GM23338 (cell line): ENCODE measurements around the gene DST. TPM values are rescaled to one million over a fixed set of nuclear protein-coding genes. Genes with fewer than 3 reads are reported as not detected.

Source experiments
- ATAC-seq: fragments of 200-7000 bp; cut with Tn5 transposase; 3 replicates; pipeline ENCODE4 v1.9.1; 2020
- DNase-seq: peaks from one replicate; pipeline ENCODE4 v3.0.0-alpha.2; 2015; ENCODE audit warnings: low spot score
- H2AFZ ChIP-seq: fragments of 200-600 bp; sonication (generic); 2 replicates; pipeline ENCODE4 v1.8.0; 2016; ENCODE audit warnings: antibody characterized with exemption, mild to moderate bottlenecking, moderate library complexity
- H3F3A ChIP-seq: fragments of 200-600 bp; sonication (generic); replicated peaks from 2 replicates; pipeline ENCODE4 v1.8.0; 2017; ENCODE audit warnings: antibody characterized with exemption, mixed run types, low read depth
- H3K27ac ChIP-seq: fragments of 200-600 bp; sonication (generic); 2 replicates; pipeline ENCODE4 v1.6.1; 2016; ENCODE audit warnings: low read depth
- H3K27me3 ChIP-seq: fragments of 200-600 bp; sonication (generic); 2 replicates; pipeline ENCODE4 v1.8.0; 2016; ENCODE audit warnings: mild to moderate bottlenecking, mixed run types, moderate library complexity; ENCODE audit not compliant: insufficient read depth
- H3K36me3 ChIP-seq: fragments of 200-600 bp; sonication (generic); 2 replicates; pipeline ENCODE4 v1.8.0; 2016; ENCODE audit warnings: mild to moderate bottlenecking; ENCODE audit not compliant: insufficient read depth
- H3K4me1 ChIP-seq: fragments of 200-600 bp; sonication (generic); 2 replicates; pipeline ENCODE4 v1.8.0; 2016; ENCODE audit warnings: mild to moderate bottlenecking, moderate library complexity; ENCODE audit not compliant: insufficient read depth
- H3K4me2 ChIP-seq: fragments of 200-600 bp; sonication (generic); 2 replicates; pipeline ENCODE4 v1.7.1; 2017; ENCODE audit warnings: mixed run types
- H3K4me3 ChIP-seq: fragments of 200-600 bp; sonication (generic); 2 replicates; pipeline ENCODE4 v1.6.1; 2016; ENCODE audit warnings: mixed run types
- H3K79me2 ChIP-seq: fragments of 200-600 bp; sonication (generic); replicated peaks from 2 replicates; pipeline ENCODE4 v1.8.0; 2017; ENCODE audit warnings: mild to moderate bottlenecking; ENCODE audit not compliant: insufficient read depth
- H3K9me2 ChIP-seq: fragments of 200-600 bp; sonication (generic); 2 replicates; pipeline ENCODE4 v1.8.0; 2017; ENCODE audit not compliant: insufficient read depth
- H4K20me1 ChIP-seq: fragments of 200-600 bp; sonication (generic); replicated peaks from 2 replicates; pipeline ENCODE4 v1.8.0; 2017; ENCODE audit warnings: mild to moderate bottlenecking; ENCODE audit not compliant: insufficient read depth
- H3K27ac Mint-ChIP-seq: 2 replicates; pipeline ENCODE4 v1.8.0; 2020; ENCODE audit warnings: inconsistent platforms, mild to moderate bottlenecking, moderate library complexity, mixed read lengths
- H3K27me3 Mint-ChIP-seq: 3 replicates; pipeline ENCODE4 v1.8.0; 2022; ENCODE audit warnings: low read depth, mild to moderate bottlenecking, moderate library complexity, mixed read lengths, inconsistent platforms; ENCODE audit not compliant: insufficient read depth, poor library complexity
- H3K36me3 Mint-ChIP-seq: 3 replicates; pipeline ENCODE4 v1.8.0; 2021; ENCODE audit warnings: low read depth, mild to moderate bottlenecking, inconsistent platforms, moderate library complexity, mixed read lengths
- H3K4me1 Mint-ChIP-seq: 3 replicates; pipeline ENCODE4 v1.8.0; 2020; ENCODE audit warnings: mild to moderate bottlenecking, inconsistent platforms, mixed read lengths
- H3K4me3 Mint-ChIP-seq: 3 replicates; pipeline ENCODE4 v1.8.0; 2021; ENCODE audit warnings: moderate library complexity, mild to moderate bottlenecking, inconsistent platforms, mixed read lengths
- H3K9me3 Mint-ChIP-seq: 3 replicates; pipeline ENCODE4 v1.8.0; 2020; ENCODE audit warnings: moderate library complexity, mild to moderate bottlenecking, inconsistent platforms, mixed read lengths
- CREB1 ChIP-seq: fragments of 250-450 bp; sonication (Bioruptor Pico); IDR thresholded peaks from 2 replicates; pipeline ENCODE4 v1.5.0; 2020; ENCODE audit warnings: low read depth, mild to moderate bottlenecking, moderate library complexity
- EZH2 ChIP-seq: fragments of 200-600 bp; sonication (generic); IDR thresholded peaks from one replicate; pipeline ENCODE4 v1.8.0; 2017; ENCODE audit warnings: antibody characterized with exemption, mild to moderate bottlenecking, low read depth; ENCODE audit not compliant: unreplicated experiment
- POLR2AphosphoS5 ChIP-seq: IDR thresholded peaks from 2 replicates; pipeline ENCODE4 v1.6.1; 2016; ENCODE audit warnings: antibody characterized with exemption, low read depth
- STAT1 ChIP-seq: IDR thresholded peaks from one replicate; pipeline ENCODE4 v1.6.1; 2016; ENCODE audit warnings: antibody characterized with exemption; ENCODE audit not compliant: unreplicated experiment
- polyA plus RNA-seq: library from polyadenylated mRNA; unstranded; fragments of >200 nt; fragmentation: Nextera tagmentation; extraction: Ambion mirVana; gene quantifications from 2 replicates; pipeline ENCODE4 v1.2.1, GENCODE V29; 2016
- total RNA-seq: library from RNA; depleted of rRNA; stranded (reverse); fragments of >200 nt; shearing (Covaris generic); gene quantifications from 2 replicates; pipeline ENCODE4 v1.2.3, GENCODE V29; 2014
- TF ChIP-seq, protein P1 (sequence below): fragments of 250-450 bp; sonication (Bioruptor Pico); IDR thresholded peaks from 2 replicates; pipeline ENCODE4 v1.5.0; 2020; ENCODE audit warnings: mild to moderate bottlenecking, moderate library complexity
- TF ChIP-seq, protein P2 (sequence below): IDR thresholded peaks from one replicate; pipeline ENCODE4 v1.6.1; 2018; ENCODE audit warnings: antibody characterized with exemption; ENCODE audit not compliant: unreplicated experiment

Gene DST
- total and polyA plus RNA-seq, 2 experiments from 2014 or later = 88.7 to 188 TPM

DNA sequence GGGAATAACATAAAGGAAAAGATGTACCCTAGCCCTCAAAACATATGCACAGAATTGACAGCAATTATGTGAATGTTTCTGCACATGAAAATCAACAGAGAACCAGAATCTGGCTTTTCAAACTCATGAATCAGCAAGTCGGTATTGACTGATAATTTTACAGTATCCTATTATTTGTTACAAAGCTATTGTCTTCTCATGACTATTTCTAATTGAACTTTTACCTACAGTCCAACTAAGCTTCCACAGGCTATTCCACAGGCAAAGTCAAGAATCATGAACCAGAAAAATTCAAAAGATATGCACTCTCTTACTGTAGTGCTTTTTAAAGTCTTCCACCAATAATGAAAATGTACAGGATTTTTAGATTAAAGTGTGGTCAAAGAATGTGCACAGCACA is 49.1 kb upstream of the DST start (continued):
- TF ChIP-seq, protein P1, sequence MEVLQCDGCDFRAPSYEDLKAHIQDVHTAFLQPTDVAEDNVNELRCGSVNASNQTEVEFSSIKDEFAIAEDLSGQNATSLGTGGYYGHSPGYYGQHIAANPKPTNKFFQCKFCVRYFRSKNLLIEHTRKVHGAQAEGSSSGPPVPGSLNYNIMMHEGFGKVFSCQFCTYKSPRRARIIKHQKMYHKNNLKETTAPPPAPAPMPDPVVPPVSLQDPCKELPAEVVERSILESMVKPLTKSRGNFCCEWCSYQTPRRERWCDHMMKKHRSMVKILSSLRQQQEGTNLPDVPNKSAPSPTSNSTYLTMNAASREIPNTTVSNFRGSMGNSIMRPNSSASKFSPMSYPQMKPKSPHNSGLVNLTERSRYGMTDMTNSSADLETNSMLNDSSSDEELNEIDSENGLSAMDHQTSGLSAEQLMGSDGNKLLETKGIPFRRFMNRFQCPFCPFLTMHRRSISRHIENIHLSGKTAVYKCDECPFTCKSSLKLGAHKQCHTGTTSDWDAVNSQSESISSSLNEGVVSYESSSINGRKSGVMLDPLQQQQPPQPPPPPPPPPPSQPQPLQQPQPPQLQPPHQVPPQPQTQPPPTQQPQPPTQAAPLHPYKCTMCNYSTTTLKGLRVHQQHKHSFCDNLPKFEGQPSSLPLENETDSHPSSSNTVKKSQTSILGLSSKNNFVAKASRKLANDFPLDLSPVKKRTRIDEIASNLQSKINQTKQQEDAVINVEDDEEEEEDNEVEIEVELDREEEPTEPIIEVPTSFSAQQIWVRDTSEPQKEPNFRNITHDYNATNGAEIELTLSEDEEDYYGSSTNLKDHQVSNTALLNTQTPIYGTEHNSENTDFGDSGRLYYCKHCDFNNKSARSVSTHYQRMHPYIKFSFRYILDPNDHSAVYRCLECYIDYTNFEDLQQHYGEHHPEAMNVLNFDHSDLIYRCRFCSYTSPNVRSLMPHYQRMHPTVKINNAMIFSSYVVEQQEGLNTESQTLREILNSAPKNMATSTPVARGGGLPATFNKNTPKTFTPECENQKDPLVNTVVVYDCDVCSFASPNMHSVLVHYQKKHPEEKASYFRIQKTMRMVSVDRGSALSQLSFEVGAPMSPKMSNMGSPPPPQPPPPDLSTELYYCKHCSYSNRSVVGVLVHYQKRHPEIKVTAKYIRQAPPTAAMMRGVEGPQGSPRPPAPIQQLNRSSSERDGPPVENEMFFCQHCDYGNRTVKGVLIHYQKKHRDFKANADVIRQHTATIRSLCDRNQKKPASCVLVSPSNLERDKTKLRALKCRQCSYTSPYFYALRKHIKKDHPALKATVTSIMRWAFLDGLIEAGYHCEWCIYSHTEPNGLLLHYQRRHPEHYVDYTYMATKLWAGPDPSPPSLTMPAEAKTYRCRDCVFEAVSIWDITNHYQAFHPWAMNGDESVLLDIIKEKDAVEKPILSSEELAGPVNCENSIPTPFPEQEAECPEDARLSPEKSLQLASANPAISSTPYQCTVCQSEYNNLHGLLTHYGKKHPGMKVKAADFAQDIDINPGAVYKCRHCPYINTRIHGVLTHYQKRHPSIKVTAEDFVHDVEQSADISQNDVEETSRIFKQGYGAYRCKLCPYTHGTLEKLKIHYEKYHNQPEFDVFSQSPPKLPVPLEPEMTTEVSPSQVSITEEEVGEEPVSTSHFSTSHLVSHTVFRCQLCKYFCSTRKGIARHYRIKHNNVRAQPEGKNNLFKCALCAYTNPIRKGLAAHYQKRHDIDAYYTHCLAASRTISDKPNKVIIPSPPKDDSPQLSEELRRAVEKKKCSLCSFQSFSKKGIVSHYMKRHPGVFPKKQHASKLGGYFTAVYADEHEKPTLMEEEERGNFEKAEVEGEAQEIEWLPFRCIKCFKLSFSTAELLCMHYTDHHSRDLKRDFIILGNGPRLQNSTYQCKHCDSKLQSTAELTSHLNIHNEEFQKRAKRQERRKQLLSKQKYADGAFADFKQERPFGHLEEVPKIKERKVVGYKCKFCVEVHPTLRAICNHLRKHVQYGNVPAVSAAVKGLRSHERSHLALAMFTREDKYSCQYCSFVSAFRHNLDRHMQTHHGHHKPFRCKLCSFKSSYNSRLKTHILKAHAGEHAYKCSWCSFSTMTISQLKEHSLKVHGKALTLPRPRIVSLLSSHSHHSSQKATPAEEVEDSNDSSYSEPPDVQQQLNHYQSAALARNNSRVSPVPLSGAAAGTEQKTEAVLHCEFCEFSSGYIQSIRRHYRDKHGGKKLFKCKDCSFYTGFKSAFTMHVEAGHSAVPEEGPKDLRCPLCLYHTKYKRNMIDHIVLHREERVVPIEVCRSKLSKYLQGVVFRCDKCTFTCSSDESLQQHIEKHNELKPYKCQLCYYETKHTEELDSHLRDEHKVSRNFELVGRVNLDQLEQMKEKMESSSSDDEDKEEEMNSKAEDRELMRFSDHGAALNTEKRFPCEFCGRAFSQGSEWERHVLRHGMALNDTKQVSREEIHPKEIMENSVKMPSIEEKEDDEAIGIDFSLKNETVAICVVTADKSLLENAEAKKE (CRISPR knock-in tag) = no peak
- no peak for TF ChIP-seq EZH2

DNA sequence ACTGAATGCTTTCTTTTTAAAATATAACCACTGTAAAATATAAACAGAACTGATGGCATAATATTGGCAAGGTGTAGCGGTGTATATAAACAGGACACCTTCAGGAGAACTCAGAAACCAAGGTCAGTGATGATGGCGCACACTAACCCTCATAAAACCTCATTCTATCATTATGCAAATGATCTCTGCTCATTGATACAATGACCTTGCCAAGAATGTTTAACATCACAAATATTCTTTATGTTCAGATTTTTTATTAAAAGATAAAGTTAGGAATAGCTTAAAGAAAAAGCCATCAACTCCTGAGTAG is 48.6 kb upstream of the DST start:
- Mint-ChIP-seq H3K4me1 (peaks cover 41% of the 10 kb centered on the region), H3K36me3 (peaks cover 6% of the 10 kb centered on the region), H3K27ac (no peak overlapping the region), H3K27me3 (no peaks in the 10 kb centered on the region), H3K9me3 (no peaks in the 10 kb centered on the region), H3K4me3 (no peak overlapping the region)
- no peak overlapping the region for H3K4me3 ChIP-seq
- H2AFZ ChIP-seq = no peak overlapping the region
- H3K27ac ChIP-seq = no peak overlapping the region
- H3K9me2 ChIP-seq = no peaks in the 10 kb centered on the region
- H3K4me2 ChIP-seq = no peak overlapping the region
- no peaks in the 10 kb centered on the region for H3F3A ChIP-seq
- H3K27me3 ChIP-seq = no peaks in the 10 kb centered on the region
- peaks cover 18% of the 10 kb centered on the region; the same call in 1 of the 2 replicates for H3K4me1 ChIP-seq
- no peak for ATAC-seq
- H3K36me3 ChIP-seq = no peaks in the 10 kb centered on the region
- DNase-seq = no peak
- H3K79me2 ChIP-seq = peaks cover 9% of the 10 kb centered on the region
- 0 out of 2 replicates have a peak, but pooled peaks cover 3% of the 10 kb centered on the region for H4K20me1 ChIP-seq
- TF ChIP-seq, protein P2, sequence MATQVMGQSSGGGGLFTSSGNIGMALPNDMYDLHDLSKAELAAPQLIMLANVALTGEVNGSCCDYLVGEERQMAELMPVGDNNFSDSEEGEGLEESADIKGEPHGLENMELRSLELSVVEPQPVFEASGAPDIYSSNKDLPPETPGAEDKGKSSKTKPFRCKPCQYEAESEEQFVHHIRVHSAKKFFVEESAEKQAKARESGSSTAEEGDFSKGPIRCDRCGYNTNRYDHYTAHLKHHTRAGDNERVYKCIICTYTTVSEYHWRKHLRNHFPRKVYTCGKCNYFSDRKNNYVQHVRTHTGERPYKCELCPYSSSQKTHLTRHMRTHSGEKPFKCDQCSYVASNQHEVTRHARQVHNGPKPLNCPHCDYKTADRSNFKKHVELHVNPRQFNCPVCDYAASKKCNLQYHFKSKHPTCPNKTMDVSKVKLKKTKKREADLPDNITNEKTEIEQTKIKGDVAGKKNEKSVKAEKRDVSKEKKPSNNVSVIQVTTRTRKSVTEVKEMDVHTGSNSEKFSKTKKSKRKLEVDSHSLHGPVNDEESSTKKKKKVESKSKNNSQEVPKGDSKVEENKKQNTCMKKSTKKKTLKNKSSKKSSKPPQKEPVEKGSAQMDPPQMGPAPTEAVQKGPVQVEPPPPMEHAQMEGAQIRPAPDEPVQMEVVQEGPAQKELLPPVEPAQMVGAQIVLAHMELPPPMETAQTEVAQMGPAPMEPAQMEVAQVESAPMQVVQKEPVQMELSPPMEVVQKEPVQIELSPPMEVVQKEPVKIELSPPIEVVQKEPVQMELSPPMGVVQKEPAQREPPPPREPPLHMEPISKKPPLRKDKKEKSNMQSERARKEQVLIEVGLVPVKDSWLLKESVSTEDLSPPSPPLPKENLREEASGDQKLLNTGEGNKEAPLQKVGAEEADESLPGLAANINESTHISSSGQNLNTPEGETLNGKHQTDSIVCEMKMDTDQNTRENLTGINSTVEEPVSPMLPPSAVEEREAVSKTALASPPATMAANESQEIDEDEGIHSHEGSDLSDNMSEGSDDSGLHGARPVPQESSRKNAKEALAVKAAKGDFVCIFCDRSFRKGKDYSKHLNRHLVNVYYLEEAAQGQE = no peak
- no peak for TF ChIP-seq CREB1 (CRISPR knock-in tag)
- TF ChIP-seq, protein P1 (CRISPR knock-in tag) = no peak
- no peak for TF ChIP-seq STAT1
- TF ChIP-seq POLR2AphosphoS5 = no peak
